GM12875 (cell line): ENCODE measurements around the gene FLT1.

Source experiments
- H3K4me3 ChIP-seq: one replicate; pipeline ENCODE4 v1.5.1; 2011; ENCODE audit warnings: low read depth, low read length, control low read depth
- TF ChIP-seq, protein P1 (sequence below): IDR thresholded peaks from 2 replicates; pipeline ENCODE4 v1.5.1; 2011; ENCODE audit warnings: low read depth, mild to moderate bottlenecking, control low read depth, inconsistent platforms, low read length, moderate library complexity, borderline replicate concordance; ENCODE audit not compliant: insufficient read depth

Gene FLT1

DNA sequence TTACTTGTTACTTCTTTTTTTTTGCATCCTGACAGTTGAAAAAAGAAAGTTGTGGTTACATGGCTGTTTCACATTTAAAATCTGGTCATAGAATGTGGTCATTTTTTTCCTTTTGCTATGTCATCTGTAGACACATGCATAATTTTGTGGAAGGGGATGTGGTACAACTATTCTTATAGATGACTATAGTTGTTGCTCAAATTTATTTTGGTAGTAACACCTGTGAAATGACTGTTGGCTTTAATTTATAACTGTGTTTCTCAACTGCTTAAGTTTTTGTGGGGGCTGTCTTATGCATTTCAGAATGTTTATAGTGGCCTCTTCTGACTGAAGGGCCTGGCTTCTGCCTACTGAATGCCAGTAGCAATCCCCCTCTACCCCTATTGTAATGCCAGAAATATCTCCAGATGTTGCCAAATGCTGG is 226.1 kb downstream of the FLT1 start:
- TF ChIP-seq, protein P1, sequence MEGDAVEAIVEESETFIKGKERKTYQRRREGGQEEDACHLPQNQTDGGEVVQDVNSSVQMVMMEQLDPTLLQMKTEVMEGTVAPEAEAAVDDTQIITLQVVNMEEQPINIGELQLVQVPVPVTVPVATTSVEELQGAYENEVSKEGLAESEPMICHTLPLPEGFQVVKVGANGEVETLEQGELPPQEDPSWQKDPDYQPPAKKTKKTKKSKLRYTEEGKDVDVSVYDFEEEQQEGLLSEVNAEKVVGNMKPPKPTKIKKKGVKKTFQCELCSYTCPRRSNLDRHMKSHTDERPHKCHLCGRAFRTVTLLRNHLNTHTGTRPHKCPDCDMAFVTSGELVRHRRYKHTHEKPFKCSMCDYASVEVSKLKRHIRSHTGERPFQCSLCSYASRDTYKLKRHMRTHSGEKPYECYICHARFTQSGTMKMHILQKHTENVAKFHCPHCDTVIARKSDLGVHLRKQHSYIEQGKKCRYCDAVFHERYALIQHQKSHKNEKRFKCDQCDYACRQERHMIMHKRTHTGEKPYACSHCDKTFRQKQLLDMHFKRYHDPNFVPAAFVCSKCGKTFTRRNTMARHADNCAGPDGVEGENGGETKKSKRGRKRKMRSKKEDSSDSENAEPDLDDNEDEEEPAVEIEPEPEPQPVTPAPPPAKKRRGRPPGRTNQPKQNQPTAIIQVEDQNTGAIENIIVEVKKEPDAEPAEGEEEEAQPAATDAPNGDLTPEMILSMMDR = no peak
- no peak overlapping the region for H3K4me3 ChIP-seq

DNA sequence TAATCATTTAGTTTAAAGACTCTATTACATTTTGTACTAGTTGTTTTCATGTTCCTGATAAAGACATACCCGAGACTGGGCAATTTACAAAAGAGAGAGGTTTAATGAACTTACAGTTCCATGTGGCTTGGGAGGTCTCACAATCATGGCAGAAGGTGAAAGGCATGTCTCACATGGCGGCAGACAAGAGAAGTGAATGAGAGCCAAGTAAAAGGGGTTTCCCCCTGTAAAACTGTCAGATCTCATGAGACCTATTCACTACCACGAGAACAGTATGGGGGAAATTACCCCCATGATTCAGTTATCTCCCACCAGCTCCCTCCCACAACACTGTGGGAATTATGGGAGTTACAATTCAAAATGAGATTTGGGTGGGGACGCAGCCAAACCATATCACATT is 227.4 kb downstream of the FLT1 start:
- TF ChIP-seq, protein P1 = no peak
- H3K4me3 ChIP-seq = no peak overlapping the region

DNA sequence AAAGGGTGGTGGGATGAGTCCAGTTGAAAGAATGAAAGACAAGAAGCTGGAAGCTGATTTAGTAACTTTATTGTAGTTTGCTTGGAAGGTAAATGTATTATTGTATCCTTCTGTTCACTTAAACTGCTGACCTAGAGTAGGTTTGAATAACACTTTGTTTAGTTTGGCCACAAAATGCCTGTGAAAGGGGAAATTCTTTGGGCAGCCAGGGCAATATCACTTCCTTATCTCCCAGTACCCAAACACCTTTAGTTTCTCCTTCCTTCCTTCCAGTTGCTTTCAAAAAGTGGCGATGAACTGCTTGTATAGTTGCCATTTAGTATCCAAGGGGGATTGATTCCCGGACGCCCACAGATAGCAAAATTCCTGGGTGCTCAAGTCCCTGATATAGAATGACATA is 236.5 kb downstream of the FLT1 start:
- TF ChIP-seq, protein P1 = no peak
- H3K4me3 ChIP-seq = no peak overlapping the region

DNA sequence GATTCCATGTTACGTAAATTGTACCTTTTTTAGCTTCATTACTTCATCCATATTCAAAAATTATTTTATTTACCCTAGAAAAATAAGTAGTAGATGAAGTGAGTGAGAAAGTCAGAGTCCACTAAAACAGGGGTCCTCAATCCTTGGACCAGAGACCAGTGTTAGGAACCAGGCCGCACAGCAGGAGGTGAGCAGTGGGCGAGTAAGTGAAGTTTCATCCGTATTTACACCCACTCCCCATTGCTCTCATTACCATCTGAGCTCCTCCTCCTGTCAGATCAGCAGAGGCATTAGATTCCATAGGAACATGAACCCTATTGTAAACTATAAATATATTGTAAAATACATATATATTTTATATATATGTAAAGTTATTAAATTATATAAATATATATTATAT is 237.6 kb downstream of the FLT1 start:
- TF ChIP-seq, protein P1 = no peak

DNA sequence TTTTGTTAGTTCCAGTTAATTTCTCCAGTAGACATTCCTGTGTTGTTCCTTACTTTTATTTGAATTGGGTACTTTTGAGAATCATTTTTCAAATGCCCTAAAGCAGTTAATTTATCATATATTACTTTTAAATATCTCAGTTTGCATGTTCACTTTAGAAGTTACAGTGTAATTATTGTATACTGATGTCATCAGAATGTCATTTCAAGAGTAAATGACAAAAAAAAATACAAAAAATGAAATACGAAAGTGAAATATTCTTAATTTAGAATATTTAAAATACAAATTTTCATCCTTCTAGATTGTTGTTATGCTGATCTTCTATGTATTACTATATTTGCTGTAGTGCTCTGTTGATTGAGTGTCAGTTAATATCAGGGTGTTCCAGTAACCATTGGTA is 242.4 kb downstream of the FLT1 start:
- H3K4me3 ChIP-seq = no peak overlapping the region
- TF ChIP-seq, protein P1 = no peak

More for the DNA sequence above, 237.6 kb downstream of the FLT1 start:
- no peak overlapping the region for H3K4me3 ChIP-seq

DNA sequence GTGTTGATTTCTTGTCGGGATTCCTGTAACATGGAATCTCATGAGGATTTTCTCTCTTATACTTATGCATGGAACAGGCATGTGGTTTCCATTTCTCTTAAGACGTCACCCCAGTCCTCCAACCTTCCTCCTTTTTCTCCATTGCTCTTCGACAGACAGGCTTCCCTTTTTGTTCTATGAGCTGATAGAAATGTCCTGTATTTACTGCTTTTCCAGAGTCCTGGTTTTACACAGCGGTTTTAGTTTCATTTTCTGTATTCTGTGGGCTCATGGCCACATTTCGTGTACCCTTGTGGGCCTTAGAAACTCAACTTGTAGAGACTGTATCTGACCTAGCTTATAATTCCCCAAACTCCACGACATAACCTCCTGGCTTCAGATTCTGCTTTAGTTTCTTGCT is 243.5 kb downstream of the FLT1 start:
- TF ChIP-seq, protein P1 = no peak
- no peak overlapping the region for H3K4me3 ChIP-seq

DNA sequence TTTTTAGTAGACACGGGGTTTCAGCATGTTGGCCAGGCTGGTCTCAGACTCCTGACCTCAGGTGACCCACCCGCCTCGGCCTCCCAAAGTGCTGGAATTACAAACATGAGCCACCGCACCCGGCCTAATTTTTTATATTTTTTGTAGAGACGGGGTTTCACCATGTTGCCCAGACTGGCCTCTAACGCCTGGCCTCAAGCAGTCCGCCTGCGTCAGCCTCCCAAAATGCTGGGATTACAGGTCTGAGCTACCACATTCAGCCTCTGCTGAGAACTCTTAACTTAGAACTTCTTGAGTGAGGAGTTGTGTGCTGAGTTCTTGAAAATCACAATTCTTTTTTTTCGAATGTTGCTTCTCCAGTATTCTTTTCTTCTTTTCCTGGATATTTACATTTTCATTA is 244.4 kb downstream of the FLT1 start:
- TF ChIP-seq, protein P1 = no peak
- H3K4me3 ChIP-seq = no peak overlapping the region
